BLaER1 (cell line): ENCODE data around the gene MS4A1.
"Not testable (repeated sequence)": the region's sequence is repeated elsewhere in the genome, so short reads cannot be mapped to it uniquely, and the experiment has no call there.

Experiments
- H3K27ac ChIP-seq: shearing (Covaris generic); formaldehyde crosslinking; 2 replicates; pipeline ENCODE4 v1.8.1; 2022
- H3K27me3 ChIP-seq: shearing (Covaris generic); formaldehyde crosslinking; 2 replicates; pipeline ENCODE4 v1.8.1; 2022
- H3K36me3 ChIP-seq: shearing (Covaris generic); formaldehyde crosslinking; 2 replicates; pipeline ENCODE4 v1.8.1; 2022
- H3K4me1 ChIP-seq: shearing (Covaris generic); formaldehyde crosslinking; 2 replicates; pipeline ENCODE4 v1.8.1; 2022
- H3K4me2 ChIP-seq: shearing (Covaris generic); formaldehyde crosslinking; 2 replicates; pipeline ENCODE4 v1.8.1; 2022
- H3K4me3 ChIP-seq: shearing (Covaris generic); formaldehyde crosslinking; 2 replicates; pipeline ENCODE4 v1.8.1; 2022
- H3K9ac ChIP-seq: shearing (Covaris generic); formaldehyde crosslinking; 2 replicates; pipeline ENCODE4 v1.8.1; 2022
- H3K9me3 ChIP-seq: shearing (Covaris generic); formaldehyde crosslinking; 2 replicates; pipeline ENCODE4 v1.8.1; 2022
- H4K20me1 ChIP-seq: shearing (Covaris generic); formaldehyde crosslinking; 2 replicates; pipeline ENCODE4 v1.8.1; 2022
- Cebpa-rat ChIP-seq: shearing (Covaris generic); IDR thresholded peaks from 2 replicates; pipeline ENCODE4 v1.8.1; 2022

Gene MS4A1

DNA sequence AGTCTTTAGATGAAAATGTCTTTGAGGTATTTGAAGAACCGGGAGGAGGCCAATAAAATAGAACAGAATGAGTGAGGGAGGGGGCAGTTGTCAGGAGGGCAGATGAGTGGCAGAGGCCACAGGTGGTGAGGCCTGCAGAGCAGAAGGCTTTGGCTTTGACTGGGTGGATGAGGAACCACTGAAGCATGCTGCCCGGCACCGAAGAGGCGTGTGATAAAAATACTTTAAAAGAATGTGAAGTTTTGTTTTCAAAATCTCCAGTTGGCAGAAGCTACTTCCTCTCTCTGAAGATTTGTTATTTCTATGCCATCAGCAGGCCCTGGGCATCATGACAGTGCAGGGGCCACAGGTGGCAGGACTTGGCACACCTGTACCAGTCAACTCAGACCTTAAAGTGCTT lies 43.2 kb downstream of the MS4A1 start:
- Histone ChIP-seq H3K4me2 (peak overlapping the region; percentile 73), H3K9me3 (peaks cover 10% of the 10 kb centered on the region; the same call in 1 of the 2 replicates), H3K4me3 (no peak overlapping the region), H4K20me1 (no peaks in the 10 kb centered on the region), H3K4me1 (peaks cover 39% of the 10 kb centered on the region), H3K27ac (peak overlapping the region; percentile 55), H3K9ac (0 out of 2 replicates have a peak overlapping the region, but pooled peaks have one; percentile 18), H3K36me3 (no peaks in the 10 kb centered on the region), H3K27me3 (no peaks in the 10 kb centered on the region)
- no peak for TF ChIP-seq Cebpa-rat

DNA sequence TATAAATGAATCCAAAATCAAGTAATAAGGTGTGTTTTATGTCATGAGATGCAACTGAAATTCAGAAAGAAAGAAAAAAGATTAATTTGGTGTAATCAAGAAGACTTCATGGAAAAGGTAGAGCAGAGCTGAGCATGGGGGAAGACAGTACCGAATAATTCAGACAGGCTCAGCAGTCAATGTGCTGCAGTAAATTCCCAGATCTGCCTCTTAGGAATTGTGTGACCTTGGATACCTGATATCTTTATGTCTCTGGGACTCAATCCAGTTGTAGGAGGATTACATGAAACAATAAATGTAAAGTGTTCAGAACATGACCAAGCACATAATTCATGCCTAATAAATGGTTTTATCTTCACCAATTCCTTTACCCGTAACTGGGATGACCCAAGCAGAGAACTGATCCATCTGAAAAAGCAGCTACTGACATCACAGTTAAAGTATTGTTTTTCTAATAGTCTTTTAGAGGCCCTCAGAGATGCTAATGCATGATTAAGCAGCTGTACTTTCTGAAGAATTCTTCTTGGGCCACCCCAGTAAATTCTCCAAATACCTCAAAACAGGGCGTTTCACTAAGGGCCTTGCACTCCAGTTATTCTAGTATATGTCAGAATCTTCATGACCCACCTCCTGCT lies 44.7 kb downstream of the MS4A1 start:
- H3K4me2 ChIP-seq = no peak overlapping the region; the same call in 1 of the 2 replicates
- H3K27ac ChIP-seq = no peak overlapping the region
- peaks cover 11% of the 10 kb centered on the region; the same call in 1 of the 2 replicates for H3K9me3 ChIP-seq
- no peaks in the 10 kb centered on the region for H4K20me1 ChIP-seq
- H3K9ac ChIP-seq = no peak overlapping the region
- H3K4me1 ChIP-seq = peaks cover 49% of the 10 kb centered on the region
- no peak overlapping the region for H3K4me3 ChIP-seq
- no peaks in the 10 kb centered on the region for H3K36me3 ChIP-seq
- no peak for TF ChIP-seq Cebpa-rat
- no peaks in the 10 kb centered on the region for H3K27me3 ChIP-seq

DNA sequence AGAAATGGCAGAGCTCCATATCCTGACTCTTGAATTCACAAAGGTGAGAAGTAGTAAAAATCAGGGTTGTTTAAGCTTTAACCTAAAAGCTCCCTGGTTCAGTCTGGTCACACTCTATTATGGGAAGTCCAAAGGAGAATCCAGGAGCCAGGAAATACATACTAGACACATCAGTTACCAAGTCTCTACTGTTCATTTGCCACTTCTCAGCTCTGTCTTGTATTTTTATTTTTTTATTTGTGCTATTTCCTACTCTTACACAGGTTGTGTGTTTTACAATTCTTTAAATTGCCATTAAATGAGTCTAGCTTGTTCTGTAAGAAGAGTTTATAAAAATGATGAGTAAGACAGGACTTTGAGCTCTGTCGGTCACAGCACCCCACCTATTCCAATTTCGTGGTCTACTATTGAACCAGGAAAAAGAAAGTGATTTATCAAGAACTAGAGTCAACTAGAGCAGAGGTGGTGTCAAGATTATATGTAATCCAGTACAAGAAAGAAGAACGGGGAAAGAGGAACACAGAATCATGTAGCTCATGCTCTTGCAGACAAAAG lies 46.7 kb downstream of the MS4A1 start:
- Histone ChIP-seq H3K9me3 (peaks cover 14% of the 10 kb centered on the region; the same call in 1 of the 2 replicates), H4K20me1 (no peaks in the 10 kb centered on the region), H3K27ac (no peak overlapping the region), H3K27me3 (no peaks in the 10 kb centered on the region), H3K4me2 (no peak overlapping the region), H3K4me1 (peaks cover 46% of the 10 kb centered on the region), H3K4me3 (no peak overlapping the region), H3K36me3 (no peaks in the 10 kb centered on the region), H3K9ac (no peak overlapping the region)
- no peak for TF ChIP-seq Cebpa-rat

DNA sequence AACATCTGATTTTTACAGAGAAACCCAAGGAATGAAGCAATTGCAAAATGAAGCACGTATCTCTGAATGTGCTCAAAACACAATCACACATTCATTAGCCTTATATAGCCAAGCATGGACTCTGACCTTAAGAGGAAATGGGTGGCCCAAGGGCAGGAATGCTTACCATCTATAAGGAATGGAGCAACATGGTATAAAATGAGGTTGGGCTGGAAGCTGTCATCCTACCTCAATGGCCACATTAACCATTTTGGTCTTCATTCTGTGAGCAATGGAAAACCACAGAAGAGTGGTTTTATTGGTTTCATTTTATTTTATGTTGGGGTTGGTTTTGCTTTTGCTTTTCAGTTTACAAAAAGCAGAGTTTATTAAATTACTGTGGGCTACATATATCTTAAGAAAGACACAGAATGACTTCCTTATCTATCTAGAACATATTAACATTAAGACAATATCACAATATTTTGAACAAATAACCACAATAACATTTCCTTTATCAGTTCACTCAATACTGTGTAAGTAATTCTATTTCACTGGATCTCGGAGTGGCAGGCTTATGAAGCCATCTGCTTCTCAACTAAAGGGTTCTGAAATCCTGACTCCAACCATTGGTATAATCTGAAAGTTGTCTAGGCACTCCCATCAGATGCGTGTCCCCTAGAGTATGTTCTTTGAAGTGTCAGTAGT lies 48.7 kb downstream of the MS4A1 start:
- no peak for TF ChIP-seq Cebpa-rat
- Histone ChIP-seq H4K20me1 (no peaks in the 10 kb centered on the region), H3K27ac (no peak overlapping the region), H3K4me3 (no peak overlapping the region), H3K36me3 (no peaks in the 10 kb centered on the region), H3K27me3 (no peaks in the 10 kb centered on the region), H3K9me3 (peaks cover 18% of the 10 kb centered on the region), H3K4me2 (peak overlapping the region; percentile 40), H3K9ac (no peak overlapping the region), H3K4me1 (peaks cover 26% of the 10 kb centered on the region)

DNA sequence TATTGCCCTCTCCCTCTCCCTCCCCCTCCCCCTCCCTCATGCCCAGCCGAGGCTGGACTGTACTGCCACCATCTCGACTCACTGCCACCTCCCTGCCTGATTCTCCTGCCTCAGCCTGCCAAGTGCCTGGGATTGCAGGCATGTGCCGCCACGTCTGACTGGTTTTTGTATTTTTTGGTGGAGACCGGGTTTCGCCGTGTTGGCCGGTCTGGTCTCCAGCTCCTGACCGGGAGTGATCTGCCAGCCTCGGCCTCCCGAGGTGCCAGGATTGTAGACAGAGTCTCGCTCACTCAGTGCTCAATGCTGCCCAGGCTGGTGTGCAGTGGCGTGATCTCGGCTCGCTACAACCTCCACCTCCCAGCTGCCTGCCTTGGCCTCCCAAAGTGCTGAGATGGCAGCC lies 54.0 kb downstream of the MS4A1 start:
- Histone ChIP-seq H3K4me1 (peaks cover 18% of the 10 kb centered on the region), H3K9me3 (peaks cover 24% of the 10 kb centered on the region)
- not testable (repeated sequence) for H3K27me3 ChIP-seq, H3K4me3 ChIP-seq, H3K36me3 ChIP-seq, H3K4me2 ChIP-seq, H3K9ac ChIP-seq, H3K27ac ChIP-seq, H4K20me1 ChIP-seq

DNA sequence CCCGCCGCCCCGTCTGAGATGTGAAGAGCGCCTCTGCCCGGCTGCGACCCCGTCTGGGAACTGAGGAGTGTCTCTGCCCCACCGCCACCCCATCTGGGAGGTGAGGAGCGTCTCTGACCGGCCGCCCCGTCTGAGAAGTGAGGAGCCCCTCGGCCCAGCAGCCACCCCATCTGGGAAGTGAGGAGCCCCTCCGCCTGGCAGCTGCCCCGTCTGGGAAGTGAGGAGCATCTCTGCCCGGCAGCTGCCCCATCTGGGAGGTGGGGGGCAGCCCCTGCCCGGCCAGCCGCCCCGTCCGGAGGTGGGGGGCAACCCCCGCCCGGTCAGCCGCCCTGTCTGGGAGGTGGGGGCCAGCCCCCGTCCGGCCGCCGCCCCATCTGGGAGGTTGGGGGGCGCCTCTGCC lies 54.6 kb downstream of the MS4A1 start:
- H3K27ac ChIP-seq, H3K4me3 ChIP-seq, H3K4me2 ChIP-seq, H4K20me1 ChIP-seq, H3K36me3 ChIP-seq, H3K27me3 ChIP-seq, H3K9ac ChIP-seq: not testable (repeated sequence)
- Histone ChIP-seq H3K9me3 (peaks cover 20% of the 10 kb centered on the region), H3K4me1 (peaks cover 16% of the 10 kb centered on the region)

DNA sequence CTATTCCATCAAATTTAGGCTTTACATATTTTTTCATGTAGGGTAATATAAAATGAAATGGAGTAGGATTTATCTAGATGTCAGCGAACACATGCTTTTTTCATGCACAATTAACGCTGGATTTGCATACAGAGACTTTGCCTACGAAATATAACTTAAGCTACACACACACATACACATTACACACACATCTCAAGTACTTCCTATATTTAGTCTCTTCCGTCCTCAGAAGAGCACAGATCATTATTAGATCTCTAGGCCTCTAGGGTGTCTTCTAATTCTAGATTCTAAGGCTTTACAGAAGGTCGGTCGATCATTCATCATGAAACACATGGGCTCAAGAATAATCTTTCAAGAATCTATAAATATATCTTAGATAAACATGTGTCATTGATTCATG lies 55.7 kb downstream of the MS4A1 start:
- Histone ChIP-seq H3K27ac (no peak overlapping the region), H3K4me2 (peak overlapping the region; percentile 44), H4K20me1 (no peaks in the 10 kb centered on the region), H3K9ac (no peak overlapping the region), H3K36me3 (no peaks in the 10 kb centered on the region), H3K9me3 (peaks cover 14% of the 10 kb centered on the region), H3K27me3 (no peaks in the 10 kb centered on the region), H3K4me1 (peaks cover 16% of the 10 kb centered on the region), H3K4me3 (no peak overlapping the region)
- no peak for TF ChIP-seq Cebpa-rat

DNA sequence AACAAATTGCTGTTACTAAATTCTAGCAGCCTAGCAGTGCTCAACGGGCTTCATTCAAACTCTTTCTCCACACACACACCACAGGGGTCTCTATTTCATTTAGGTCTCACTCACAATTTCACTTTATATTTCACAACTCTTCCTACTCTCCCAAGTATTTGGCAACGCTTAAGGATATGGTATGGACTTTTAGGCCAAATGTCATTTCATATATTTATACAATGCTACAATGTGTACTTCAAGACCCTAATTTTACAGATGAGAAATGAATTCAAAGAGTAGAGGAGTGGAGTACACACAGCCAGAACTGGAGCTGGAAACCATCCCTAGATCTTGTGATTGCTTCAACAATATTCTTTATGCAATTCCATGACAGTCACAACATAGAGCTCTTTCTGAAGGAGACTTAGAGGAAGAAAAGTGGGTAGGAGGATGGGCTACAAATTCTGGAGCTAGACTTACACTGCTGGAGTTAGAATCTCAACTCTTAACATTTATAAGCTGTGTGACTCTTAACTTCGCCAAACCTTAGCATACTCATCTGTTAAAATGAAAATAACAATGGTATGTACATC lies 57.1 kb downstream of the MS4A1 start:
- H4K20me1 ChIP-seq = no peaks in the 10 kb centered on the region
- peaks cover 14% of the 10 kb centered on the region for H3K9me3 ChIP-seq
- peaks cover 16% of the 10 kb centered on the region for H3K4me1 ChIP-seq
- H3K27me3 ChIP-seq = no peaks in the 10 kb centered on the region
- H3K27ac ChIP-seq = no peak overlapping the region
- TF ChIP-seq Cebpa-rat = no peak
- H3K4me2 ChIP-seq = no peak overlapping the region
- H3K4me3 ChIP-seq = no peak overlapping the region
- no peaks in the 10 kb centered on the region for H3K36me3 ChIP-seq
- no peak overlapping the region for H3K9ac ChIP-seq

DNA sequence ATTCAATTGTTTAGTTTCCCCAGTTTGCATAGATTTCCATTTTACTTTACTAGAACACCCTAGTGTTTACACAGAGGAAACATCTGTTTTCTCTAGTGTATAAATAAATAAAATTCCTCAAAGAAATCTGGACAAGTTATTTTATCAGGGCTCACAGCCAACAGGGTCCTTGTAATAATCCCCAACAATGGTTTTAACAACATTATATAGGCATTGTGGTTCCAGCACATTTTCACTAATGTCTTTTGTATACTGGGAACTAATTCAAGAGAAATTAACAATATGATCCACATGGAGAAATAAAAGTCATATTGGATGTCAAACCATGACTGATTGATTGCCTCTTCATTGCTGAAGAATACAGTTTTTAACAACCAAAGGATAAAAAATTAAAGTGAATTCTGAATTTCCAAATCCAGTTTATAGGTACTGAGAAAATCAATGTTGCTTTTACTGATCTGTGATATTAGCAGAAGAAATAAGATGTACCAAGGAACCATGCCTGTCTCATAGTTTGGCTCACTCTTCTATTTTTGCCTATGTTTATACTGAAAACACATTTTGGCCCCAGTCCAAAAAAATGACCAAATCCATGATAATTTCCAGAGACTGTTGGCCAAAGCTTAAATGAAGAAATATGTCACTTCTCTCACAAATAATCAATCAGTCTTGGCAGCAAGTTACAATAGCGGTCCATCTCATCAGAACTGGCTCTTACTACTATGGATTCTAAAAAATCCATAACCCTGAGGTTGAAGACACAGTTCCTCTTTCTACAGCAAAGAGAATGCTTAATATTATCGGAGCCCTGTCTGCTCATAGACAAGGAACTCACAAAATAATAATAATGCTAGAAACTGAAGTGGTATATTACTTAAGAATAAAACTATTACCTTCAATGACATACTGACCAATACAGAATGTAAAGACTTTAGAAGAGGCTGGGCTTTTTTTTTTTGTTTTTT lies 58.1 kb downstream of the MS4A1 start:
- H3K4me3 ChIP-seq = no peak overlapping the region
- H3K4me1 ChIP-seq = peaks cover 16% of the 10 kb centered on the region
- no peak overlapping the region for H3K4me2 ChIP-seq
- no peak overlapping the region for H3K27ac ChIP-seq
- no peaks in the 10 kb centered on the region for H3K27me3 ChIP-seq
- H3K9ac ChIP-seq = no peak overlapping the region
- no peak for TF ChIP-seq Cebpa-rat
- peaks cover 14% of the 10 kb centered on the region for H3K9me3 ChIP-seq
- H3K36me3 ChIP-seq = no peaks in the 10 kb centered on the region
- no peaks in the 10 kb centered on the region for H4K20me1 ChIP-seq
